Measurements from ENCODE around the gene ZNF385A. TPM values are rescaled to one million over a fixed set of nuclear protein-coding genes. Genes with fewer than 3 reads are reported as not detected.

Gene ZNF385A
- total and polyA plus RNA-seq, 2 of the 13 experiments (the other 11 are each of a cell fraction or from before 2014, with no cell fraction given), result 0.44 to 0.67 TPM

DNA sequence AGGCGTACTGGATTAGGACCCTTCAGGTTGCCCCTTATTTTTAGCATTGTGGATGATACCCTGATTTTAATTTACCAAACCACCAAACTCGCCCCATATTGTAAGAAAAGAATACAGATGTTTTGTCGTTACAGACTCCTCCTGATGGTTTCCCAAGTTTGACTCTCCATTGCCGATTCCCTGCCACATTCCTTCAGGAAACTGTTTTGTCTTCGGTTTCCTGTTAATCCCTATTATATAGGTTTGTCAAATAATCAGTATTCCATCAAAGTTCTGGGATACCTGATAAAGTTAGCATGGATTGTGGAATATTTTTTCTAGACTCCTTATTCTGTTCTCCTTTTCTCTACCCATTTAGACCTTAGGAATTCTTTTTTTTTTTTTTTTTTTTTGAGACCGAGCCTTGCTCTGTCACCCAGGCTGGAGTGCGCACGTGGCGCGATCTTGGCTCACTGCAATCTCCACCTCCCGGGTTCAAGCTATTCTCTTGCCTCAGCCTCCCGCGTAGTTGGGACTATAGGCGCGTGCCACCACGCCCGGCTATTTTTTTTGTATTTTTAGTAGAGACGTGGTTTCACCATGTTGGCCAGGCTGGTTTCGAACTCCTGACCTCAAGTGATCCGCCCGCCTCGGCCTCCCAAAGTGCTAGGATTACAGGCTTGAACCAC is 59.0 kb downstream of the ZNF385A start (continued):
- TF ChIP-seq, protein P1, sequence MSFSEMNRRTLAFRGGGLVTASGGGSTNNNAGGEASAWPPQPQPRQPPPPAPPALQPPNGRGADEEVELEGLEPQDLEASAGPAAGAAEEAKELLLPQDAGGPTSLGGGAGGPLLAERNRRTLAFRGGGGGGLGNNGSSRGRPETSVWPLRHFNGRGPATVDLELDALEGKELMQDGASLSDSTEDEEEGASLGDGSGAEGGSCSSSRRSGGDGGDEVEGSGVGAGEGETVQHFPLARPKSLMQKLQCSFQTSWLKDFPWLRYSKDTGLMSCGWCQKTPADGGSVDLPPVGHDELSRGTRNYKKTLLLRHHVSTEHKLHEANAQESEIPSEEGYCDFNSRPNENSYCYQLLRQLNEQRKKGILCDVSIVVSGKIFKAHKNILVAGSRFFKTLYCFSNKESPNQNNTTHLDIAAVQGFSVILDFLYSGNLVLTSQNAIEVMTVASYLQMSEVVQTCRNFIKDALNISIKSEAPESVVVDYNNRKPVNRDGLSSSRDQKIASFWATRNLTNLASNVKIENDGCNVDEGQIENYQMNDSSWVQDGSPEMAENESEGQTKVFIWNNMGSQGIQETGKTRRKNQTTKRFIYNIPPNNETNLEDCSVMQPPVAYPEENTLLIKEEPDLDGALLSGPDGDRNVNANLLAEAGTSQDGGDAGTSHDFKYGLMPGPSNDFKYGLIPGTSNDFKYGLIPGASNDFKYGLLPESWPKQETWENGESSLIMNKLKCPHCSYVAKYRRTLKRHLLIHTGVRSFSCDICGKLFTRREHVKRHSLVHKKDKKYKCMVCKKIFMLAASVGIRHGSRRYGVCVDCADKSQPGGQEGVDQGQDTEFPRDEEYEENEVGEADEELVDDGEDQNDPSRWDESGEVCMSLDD (CRISPR knock-in tag; IDR thresholded peaks at IDR 0.05; ENCODE audit: borderline replicate concordance), result 0 out of 2 replicates have a peak, but pooled peaks have one; percentile 53
- 0 out of 2 replicates have a peak, but pooled peaks have one; percentile 71 for TF ChIP-seq ELF4 (CRISPR knock-in tag; IDR thresholded peaks at IDR 0.05; ENCODE audit: borderline replicate concordance)
- 0 out of 2 replicates have a peak, but pooled peaks have one; percentile 42 for TF ChIP-seq ZNF607 (CRISPR knock-in tag; IDR thresholded peaks at IDR 0.05; ENCODE audit: borderline replicate concordance)
- 0 out of 2 replicates have a peak, but pooled peaks have one; percentile 35 for TF ChIP-seq MED13 (CRISPR knock-in tag; IDR thresholded peaks at IDR 0.05)
- 0 out of 2 replicates have a peak, but pooled peaks have one; percentile 65 for TF ChIP-seq ZNF367 (CRISPR knock-in tag; IDR thresholded peaks at IDR 0.05; ENCODE audit: borderline replicate concordance)
- 0 out of 2 replicates have a peak, but pooled peaks have one; percentile 1 for TF ChIP-seq STAG1 (CRISPR knock-in tag; IDR thresholded peaks at IDR 0.05)

DNA sequence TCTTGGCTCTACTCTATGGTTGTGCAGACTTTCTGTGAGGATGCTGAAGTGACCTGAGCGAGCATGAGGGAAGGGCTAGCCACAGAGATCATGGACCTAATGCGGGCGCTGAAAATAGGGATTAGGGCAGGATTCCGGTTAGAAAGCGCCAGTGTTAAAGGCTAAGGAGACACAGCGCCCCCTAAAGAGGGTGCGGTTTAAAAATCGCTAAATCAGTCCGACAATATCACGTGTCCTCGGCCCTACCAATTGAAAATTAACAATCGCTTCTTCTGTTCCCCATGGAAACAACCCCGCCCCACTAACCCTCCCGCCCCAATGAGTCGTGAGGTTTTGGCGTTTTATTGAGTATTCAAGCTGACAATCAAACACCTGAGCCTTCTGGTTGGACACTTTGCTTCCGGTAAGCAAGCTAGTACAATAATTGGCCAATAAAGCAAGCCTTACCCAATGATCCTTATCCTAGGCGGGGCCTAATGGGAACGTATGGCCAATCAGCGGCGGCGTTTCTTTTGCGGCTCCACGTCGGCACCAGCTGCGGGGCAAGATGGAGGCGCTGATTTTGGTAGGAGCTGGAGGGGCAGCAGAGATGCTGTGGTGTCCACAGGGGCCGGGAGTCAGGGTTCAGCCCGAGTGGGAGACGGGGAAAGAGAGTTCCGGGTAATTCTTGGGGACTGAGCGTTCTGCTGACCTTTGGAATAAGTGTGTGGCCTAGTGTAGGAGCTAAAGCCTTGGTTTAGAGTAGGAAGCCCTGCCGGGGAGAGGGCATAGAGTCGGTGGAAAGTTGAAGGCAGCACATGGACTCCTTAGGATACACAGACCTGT is 59.7 kb downstream of the ZNF385A start, which contains the start of gene COPZ1:
TSS of gene COPZ1 (plus strand) at position 515 of the 825 bp plus-strand sequence. CDS start at position 548, 33 bp downstream.
- Histone ChIP-seq H3K4me3 (replicated peaks in 1 of 3; ENCODE audit: insufficient read depth in 1 of 3, low read depth in 2 of 3, low read length in 3 of 3) (peak within 1 kb of the TSS; percentile 82 to 84 (median 83)), H3K79me2 (ENCODE audit: insufficient read depth, low read length) (peaks cover 20% of the 10 kb centered on the region), H3K9me3 (ENCODE audit: low read length) (no peaks in the 10 kb centered on the region), H3K4me1 (ENCODE audit: insufficient read depth, low read length) (peaks cover 44% of the 10 kb centered on the region), H3K36me3 (replicated peaks in 1 of 2; ENCODE audit: control insufficient read depth in 1 of 2, insufficient read depth in 2 of 2, low read length in 2 of 2) (no peaks in the 10 kb centered on the region), H4K20me1 (ENCODE audit: insufficient read depth, low read length) (no peaks in the 10 kb centered on the region), H2AFZ (ENCODE audit: low read length) (peak within 1 kb of the TSS; percentile 83), H3K27ac (ENCODE audit: extremely low read length, insufficient read depth, low read length) (peak within 1 kb of the TSS; percentile 89), H3K4me2 (ENCODE audit: low read depth, low read length) (peak within 1 kb of the TSS; percentile 84), H3K9ac (ENCODE audit: insufficient read depth, low read depth, low read length) (peak within 1 kb of the TSS; percentile 99), H3K27me3 (ENCODE audit: control insufficient read depth in 1 of 2, insufficient read depth in 2 of 2, low read length in 2 of 2) (no peaks in the 10 kb centered on the region; a peak in 1 of 5 replicates)
- 1% methylated on average over 28 of the region's 34 CpGs for WGBS (ENCODE audit: low lambda C conversion rate)
- CTCF ChIA-PET (ENCODE audit: low intra/inter-chr PET ratio, low total read pairs), result interaction anchor here (0.6 to 2.6 kb wide), 5 partner anchors 28 to 105 kb away, joined by 3 to 34 read pairs (median 3); no protein-coding TSS in a partner anchor
- in situ Hi-C loops (cut with HindIII; ENCODE audit: extremely low pct_ligation_motif_present, low pct_unique_long_range_greater_than_20kb), result loop anchor here (5.0 kb wide), 1 partner anchor 43 kb away; the partner anchor contains the start of genes CBX5 and HNRNPA1
- ATAC-seq (peak; percentile 95), DNase-seq (ENCODE audit: low spot score) (peak; percentile 100), FAIRE-seq (peak; percentile 98)
- intact Hi-C loops (cut with micrococcal nuclease; ENCODE audit: unreplicated experiment), result loop anchor here (1.0 to 2.0 kb wide), 4 partner anchors 31 to 74 kb away; partner anchors contain the start of genes CBX5 and HNRNPA1
- POLR2A ChIA-PET, result interaction anchor here (0.6 to 3.5 kb wide), 15 partner anchors 8 to 499 kb away, joined by 3 to 87 read pairs (median 10); partner anchors contain the start of genes CBX5, HNRNPA1 and NFE2
- BruUV-seq (replicated peaks), result no TSS peak
- TF ChIP-seq, protein P2, sequence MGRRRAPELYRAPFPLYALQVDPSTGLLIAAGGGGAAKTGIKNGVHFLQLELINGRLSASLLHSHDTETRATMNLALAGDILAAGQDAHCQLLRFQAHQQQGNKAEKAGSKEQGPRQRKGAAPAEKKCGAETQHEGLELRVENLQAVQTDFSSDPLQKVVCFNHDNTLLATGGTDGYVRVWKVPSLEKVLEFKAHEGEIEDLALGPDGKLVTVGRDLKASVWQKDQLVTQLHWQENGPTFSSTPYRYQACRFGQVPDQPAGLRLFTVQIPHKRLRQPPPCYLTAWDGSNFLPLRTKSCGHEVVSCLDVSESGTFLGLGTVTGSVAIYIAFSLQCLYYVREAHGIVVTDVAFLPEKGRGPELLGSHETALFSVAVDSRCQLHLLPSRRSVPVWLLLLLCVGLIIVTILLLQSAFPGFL (CRISPR knock-in tag; IDR thresholded peaks at IDR 0.05), result no peak
- TF ChIP-seq TEAD3 (CRISPR knock-in tag; optimal IDR thresholded peaks at IDR 0.05; ENCODE audit: borderline replicate concordance), result peak; percentile 27
- TF ChIP-seq, protein P3, sequence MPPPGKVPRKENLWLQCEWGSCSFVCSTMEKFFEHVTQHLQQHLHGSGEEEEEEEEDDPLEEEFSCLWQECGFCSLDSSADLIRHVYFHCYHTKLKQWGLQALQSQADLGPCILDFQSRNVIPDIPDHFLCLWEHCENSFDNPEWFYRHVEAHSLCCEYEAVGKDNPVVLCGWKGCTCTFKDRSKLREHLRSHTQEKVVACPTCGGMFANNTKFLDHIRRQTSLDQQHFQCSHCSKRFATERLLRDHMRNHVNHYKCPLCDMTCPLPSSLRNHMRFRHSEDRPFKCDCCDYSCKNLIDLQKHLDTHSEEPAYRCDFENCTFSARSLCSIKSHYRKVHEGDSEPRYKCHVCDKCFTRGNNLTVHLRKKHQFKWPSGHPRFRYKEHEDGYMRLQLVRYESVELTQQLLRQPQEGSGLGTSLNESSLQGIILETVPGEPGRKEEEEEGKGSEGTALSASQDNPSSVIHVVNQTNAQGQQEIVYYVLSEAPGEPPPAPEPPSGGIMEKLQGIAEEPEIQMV (CRISPR knock-in tag; IDR thresholded peaks at IDR 0.05; ENCODE audit: low read depth), result no peak
- peak; percentile 90; the same call in 1 of the 2 replicates for TF ChIP-seq RFXANK (CRISPR knock-in tag; IDR thresholded peaks at IDR 0.05)
- TF ChIP-seq GZF1 (CRISPR knock-in tag; IDR thresholded peaks at IDR 0.05), result no peak
- TF ChIP-seq, protein P4, sequence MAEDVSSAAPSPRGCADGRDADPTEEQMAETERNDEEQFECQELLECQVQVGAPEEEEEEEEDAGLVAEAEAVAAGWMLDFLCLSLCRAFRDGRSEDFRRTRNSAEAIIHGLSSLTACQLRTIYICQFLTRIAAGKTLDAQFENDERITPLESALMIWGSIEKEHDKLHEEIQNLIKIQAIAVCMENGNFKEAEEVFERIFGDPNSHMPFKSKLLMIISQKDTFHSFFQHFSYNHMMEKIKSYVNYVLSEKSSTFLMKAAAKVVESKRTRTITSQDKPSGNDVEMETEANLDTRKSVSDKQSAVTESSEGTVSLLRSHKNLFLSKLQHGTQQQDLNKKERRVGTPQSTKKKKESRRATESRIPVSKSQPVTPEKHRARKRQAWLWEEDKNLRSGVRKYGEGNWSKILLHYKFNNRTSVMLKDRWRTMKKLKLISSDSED (CRISPR knock-in tag; IDR thresholded peaks at IDR 0.05), result no peak
- TF ChIP-seq MTF2 (CRISPR knock-in tag; IDR thresholded peaks at IDR 0.05; ENCODE audit: borderline replicate concordance), result no peak

All from HepG2 (cell line).